CD4-positive, alpha-beta T cell (primary cell): ENCODE results near the gene TESMIN. TPM values are rescaled to one million over a fixed set of nuclear protein-coding genes. Genes with fewer than 3 reads are reported as not detected.

Experiments
- ATAC-seq: fragments of 200-7000 bp; cut with Tn5 transposase; one replicate; pipeline ENCODE4 v1.10.0; 2022; ENCODE audit warnings: mild to moderate bottlenecking; ENCODE audit not compliant: poor library complexity
- CTCF ChIA-PET: fragments of 350-600 bp; sonication (Branson Sonifier 250); formaldehyde crosslinking; loops from one replicate; lab custom pipeline; 2021; ENCODE audit warnings: antibody characterized with exemption, inconsistent platforms; lab: Charles Lee
- POLR2A ChIA-PET: fragments of 350-600 bp; sonication (Branson Sonifier 250); formaldehyde crosslinking; loops from one replicate; lab custom pipeline; 2021; ENCODE audit warnings: antibody characterized with exemption, inconsistent platforms; lab: Charles Lee
- DNase-seq, 14 experiments: peaks; one replicate each; pipeline ENCODE4 v3.0.0-alpha.2; 2013 to 2020; ENCODE audit warnings: mixed read lengths in 2 of 14
- H3K27ac ChIP-seq, 2 donors: one replicate each; pipeline versions ENCODE4 v1.5.1 to v1.7.0; 2013; ENCODE audit warnings: low read length in 2 of 2, low read depth in 1 of 2, mild to moderate bottlenecking in 1 of 2
- H3K27me3 ChIP-seq, 2 experiments: 1 replicate in 1 of 2; 2 replicates in 1 of 2; pipeline versions ENCODE4 v1.6.1 to v1.7.0; 2013; ENCODE audit warnings: low read length in 2 of 2, control low read depth in 1 of 2, mild to moderate bottlenecking in 1 of 2, moderate library complexity in 1 of 2; ENCODE audit not compliant: insufficient read depth in 2 of 2, control insufficient read depth in 1 of 2
- H3K36me3 ChIP-seq: one replicate; pipeline ENCODE4 v1.6.1; 2013; ENCODE audit warnings: low read length, control low read depth; ENCODE audit not compliant: insufficient read depth
- H3K4me1 ChIP-seq: one replicate; pipeline ENCODE4 v1.6.1; 2013; ENCODE audit warnings: low read length, control low read depth; ENCODE audit not compliant: insufficient read depth
- H3K4me3 ChIP-seq: one replicate; pipeline ENCODE4 v1.5.1; 2013; ENCODE audit warnings: mild to moderate bottlenecking, low read length, moderate library complexity
- H3K9me3 ChIP-seq, 2 experiments: 1 replicate in 1 of 2; 2 replicates in 1 of 2; pipeline versions ENCODE4 v1.6.1 to v1.7.0; 2013; ENCODE audit warnings: low read length in 2 of 2, mild to moderate bottlenecking in 2 of 2, control low read depth in 1 of 2, moderate library complexity in 1 of 2; ENCODE audit not compliant: control insufficient read depth in 1 of 2, insufficient read depth in 1 of 2
- H3K27ac Mint-ChIP-seq: one replicate; pipeline ENCODE4 v1.8.0; 2020; ENCODE audit warnings: mixed read lengths
- H3K27me3 Mint-ChIP-seq: one replicate; pipeline ENCODE4 v1.8.0; 2021; ENCODE audit warnings: mixed read lengths
- H3K36me3 Mint-ChIP-seq: one replicate; pipeline ENCODE4 v1.8.0; 2021; ENCODE audit warnings: low read depth, mixed read lengths
- H3K4me1 Mint-ChIP-seq: one replicate; pipeline ENCODE4 v1.8.0; 2021; ENCODE audit warnings: low read depth, mixed read lengths
- H3K4me3 Mint-ChIP-seq: one replicate; pipeline ENCODE4 v1.8.0; 2020; ENCODE audit warnings: mild to moderate bottlenecking, mixed read lengths
- H3K9me3 Mint-ChIP-seq: one replicate; pipeline ENCODE4 v1.8.0; 2020; ENCODE audit warnings: mixed read lengths
- intact Hi-C, 2 experiments: fragments of 100-400 bp; cut with DNase I in 1 of 2; cut with micrococcal nuclease in 1 of 2; formaldehyde crosslinking; loops; one replicate each; pipeline versions ENCODE4 v1.15.1 to v1.9.0; 2023 to 2025; cut with DNase I, micrococcal nuclease
- total RNA-seq, 174 experiments: library from RNA in 2 of 174; stranded (reverse) in 2 of 174; gene quantifications; one replicate each; pipeline ENCODE4 v1.2.3 and lab custom pipeline; 2021 to 2026
- TF ChIP-seq, protein P1 (sequence below): fragments of 200-600 bp; IDR thresholded peaks from one replicate; pipeline ENCODE4 v1.8.0; 2022; ENCODE audit warnings: antibody characterized with exemption, mild to moderate bottlenecking

Gene TESMIN
- total RNA-seq, 2 experiments from 2014 or later, result 3.7 to 4.3 TPM

DNA sequence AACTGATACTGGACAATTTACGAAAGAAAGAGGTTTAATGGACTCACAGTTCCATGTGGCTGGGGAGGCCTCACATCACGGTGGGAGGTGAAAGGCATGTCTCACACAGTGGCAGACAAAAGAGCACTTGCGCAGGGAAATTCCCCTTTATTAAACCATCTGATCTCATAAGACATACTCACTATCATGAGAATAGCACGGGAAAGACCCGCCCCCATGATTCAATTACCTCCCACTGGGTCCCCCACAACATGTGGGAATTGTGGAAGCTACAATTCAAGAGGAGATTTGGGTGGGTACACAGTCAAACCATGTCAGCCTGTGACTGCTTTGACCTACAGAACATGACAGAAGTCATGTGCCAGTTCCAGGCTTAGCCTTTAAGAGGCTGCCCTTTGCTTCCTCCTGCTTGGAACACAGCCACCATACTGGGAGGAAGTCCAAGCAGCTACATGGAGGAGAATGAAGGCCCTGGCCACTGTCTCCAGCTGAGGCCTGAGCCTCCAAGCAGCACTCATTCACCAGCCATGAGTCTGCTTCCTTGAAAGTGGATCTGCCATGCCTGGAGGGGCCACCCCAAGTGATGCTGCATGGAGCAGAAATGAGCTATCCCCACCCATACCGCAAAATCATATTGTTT lies 77.9 kb downstream of the TESMIN start:
- H3K27me3 ChIP-seq, result no peaks in the 10 kb centered on the region
- no peaks in the 10 kb centered on the region for H3K4me1 Mint-ChIP-seq
- intact Hi-C loops, result no loop called here
- DNase-seq, result no peak
- H3K9me3 ChIP-seq, result peaks cover 0 to 15% of the 10 kb centered on the region in 2 experiments
- ChIA-PET CTCF (no interaction called here), POLR2A (no interaction called here)
- TF ChIP-seq, protein P1, sequence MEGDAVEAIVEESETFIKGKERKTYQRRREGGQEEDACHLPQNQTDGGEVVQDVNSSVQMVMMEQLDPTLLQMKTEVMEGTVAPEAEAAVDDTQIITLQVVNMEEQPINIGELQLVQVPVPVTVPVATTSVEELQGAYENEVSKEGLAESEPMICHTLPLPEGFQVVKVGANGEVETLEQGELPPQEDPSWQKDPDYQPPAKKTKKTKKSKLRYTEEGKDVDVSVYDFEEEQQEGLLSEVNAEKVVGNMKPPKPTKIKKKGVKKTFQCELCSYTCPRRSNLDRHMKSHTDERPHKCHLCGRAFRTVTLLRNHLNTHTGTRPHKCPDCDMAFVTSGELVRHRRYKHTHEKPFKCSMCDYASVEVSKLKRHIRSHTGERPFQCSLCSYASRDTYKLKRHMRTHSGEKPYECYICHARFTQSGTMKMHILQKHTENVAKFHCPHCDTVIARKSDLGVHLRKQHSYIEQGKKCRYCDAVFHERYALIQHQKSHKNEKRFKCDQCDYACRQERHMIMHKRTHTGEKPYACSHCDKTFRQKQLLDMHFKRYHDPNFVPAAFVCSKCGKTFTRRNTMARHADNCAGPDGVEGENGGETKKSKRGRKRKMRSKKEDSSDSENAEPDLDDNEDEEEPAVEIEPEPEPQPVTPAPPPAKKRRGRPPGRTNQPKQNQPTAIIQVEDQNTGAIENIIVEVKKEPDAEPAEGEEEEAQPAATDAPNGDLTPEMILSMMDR, result no peak
- no peak for ATAC-seq
- H3K27ac ChIP-seq, result no peak overlapping the region
- H3K27me3 Mint-ChIP-seq, result peaks cover 4% of the 10 kb centered on the region
- H3K36me3 Mint-ChIP-seq, result no peaks in the 10 kb centered on the region
- no peak overlapping the region for H3K4me3 ChIP-seq
- H3K27ac Mint-ChIP-seq, result no peak overlapping the region
- H3K9me3 Mint-ChIP-seq, result no peaks in the 10 kb centered on the region
- H3K4me1 ChIP-seq, result no peaks in the 10 kb centered on the region
- no peaks in the 10 kb centered on the region for H3K36me3 ChIP-seq
- H3K4me3 Mint-ChIP-seq, result no peak overlapping the region

DNA sequence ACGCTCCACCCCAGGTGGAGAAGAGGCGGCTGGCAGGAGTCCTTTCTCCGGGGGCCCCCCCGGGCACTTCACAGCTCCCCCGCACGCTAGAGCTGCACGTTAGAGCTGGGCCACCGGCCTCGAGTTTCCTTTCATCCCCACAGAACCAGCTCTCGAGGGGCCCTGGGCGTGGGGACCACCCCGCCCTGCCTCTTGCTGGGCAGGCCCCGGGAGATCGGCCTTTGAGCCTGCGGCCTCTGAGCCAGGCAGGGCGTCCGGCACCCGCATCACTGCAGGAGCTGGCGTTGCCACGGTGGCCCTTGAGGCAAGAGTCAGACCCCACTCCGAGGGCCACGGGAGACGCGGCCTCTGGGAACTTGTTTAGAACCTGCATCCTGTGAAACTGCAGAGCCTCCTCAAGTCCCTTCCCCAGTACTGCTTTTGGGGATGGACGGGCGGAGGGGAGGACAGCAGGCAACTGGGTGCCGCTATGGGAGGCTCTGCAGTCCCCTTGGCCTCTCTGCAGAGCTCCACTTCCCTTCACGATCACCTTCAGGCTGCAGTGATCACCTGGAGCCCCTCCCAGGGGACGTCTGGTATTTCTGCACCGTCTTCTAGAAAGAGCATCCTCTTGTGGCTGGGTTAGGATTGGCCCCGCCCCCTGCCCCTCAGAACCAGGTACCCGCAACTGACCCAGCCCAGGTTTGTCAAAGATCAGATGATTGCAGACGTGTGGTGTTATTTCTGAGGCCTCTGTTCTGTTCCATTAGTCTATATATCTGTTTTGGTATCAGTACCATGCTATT lies 80.9 kb downstream of the TESMIN start:
- Mint-ChIP-seq H3K9me3 (no peaks in the 10 kb centered on the region), H3K4me1 (no peaks in the 10 kb centered on the region), H3K27me3 (no peaks in the 10 kb centered on the region), H3K4me3 (no peak overlapping the region), H3K27ac (no peak overlapping the region), H3K36me3 (no peaks in the 10 kb centered on the region)
- no peak overlapping the region for H3K4me3 ChIP-seq
- H3K9me3 ChIP-seq, result peaks cover 0 to 15% of the 10 kb centered on the region in 2 experiments
- ChIA-PET CTCF (no interaction called here), POLR2A (no interaction called here)
- no peaks in the 10 kb centered on the region for H3K4me1 ChIP-seq
- DNase-seq (peak in 1 of 14 experiments; percentile 7), ATAC-seq (no peak)
- H3K27me3 ChIP-seq, result no peaks in the 10 kb centered on the region
- no peaks in the 10 kb centered on the region for H3K36me3 ChIP-seq
- intact Hi-C loops, result no loop called here
- H3K27ac ChIP-seq, result no peak overlapping the region
- TF ChIP-seq, protein P1, result no peak

DNA sequence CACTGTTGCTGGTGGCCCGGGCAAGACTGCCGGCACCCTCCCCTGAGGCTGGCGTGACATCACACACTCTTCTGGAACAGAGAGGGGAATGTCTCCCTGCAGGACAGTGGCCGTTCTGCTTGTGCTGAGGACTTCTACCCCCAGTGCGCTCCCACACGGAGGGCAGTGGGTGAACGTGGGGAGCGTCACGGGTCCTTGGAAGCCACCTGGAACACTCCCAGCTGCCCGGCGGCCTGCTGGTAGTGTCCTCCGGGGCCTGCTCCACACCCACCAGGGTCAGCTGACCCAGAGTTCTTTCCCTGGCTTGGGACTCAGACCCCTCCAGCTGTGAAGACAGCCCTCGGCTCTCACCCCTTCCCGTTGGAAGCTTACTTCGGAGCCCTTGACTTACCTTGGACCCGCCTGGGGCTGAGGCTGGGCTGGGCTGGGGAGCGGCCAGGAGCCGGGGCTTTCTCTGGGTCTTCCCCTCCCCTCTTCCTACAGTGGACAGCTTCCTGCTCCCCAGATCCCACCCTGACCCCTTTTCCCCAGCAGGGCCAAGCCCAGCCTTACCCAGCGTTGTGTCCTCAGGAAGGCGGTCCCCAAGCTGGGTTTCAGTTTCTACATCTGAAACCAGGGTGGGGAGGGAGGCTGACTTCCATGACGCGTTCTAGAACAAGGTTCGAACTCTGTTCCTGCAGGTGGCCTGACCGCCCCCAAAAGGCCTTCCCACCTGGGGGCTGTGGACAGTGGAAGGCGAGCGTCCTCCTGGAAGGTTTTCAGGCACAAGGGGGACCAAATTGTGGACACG lies 81.8 kb downstream of the TESMIN start:
- CTCF ChIA-PET, result no interaction called here
- Histone ChIP-seq H3K36me3 (no peaks in the 10 kb centered on the region), H3K27ac (no peak overlapping the region), H3K9me3 (peaks cover 0 to 10% of the 10 kb centered on the region in 2 experiments), H3K4me3 (no peak overlapping the region), H3K27me3 (no peaks in the 10 kb centered on the region), H3K4me1 (no peaks in the 10 kb centered on the region)
- H3K4me1 Mint-ChIP-seq, result no peaks in the 10 kb centered on the region
- DNase-seq, result peak in 1 of 14 experiments; percentile 4
- H3K27ac Mint-ChIP-seq, result no peak overlapping the region
- no peak overlapping the region for H3K4me3 Mint-ChIP-seq
- H3K36me3 Mint-ChIP-seq, result no peaks in the 10 kb centered on the region
- H3K9me3 Mint-ChIP-seq, result no peaks in the 10 kb centered on the region
- POLR2A ChIA-PET, result no interaction called here
- intact Hi-C loops, result no loop called here
- no peak for ATAC-seq
- H3K27me3 Mint-ChIP-seq, result no peaks in the 10 kb centered on the region
- TF ChIP-seq, protein P1, result no peak
